GM21367 (cell line): ENCODE results near the gene XK.

Experiments used
- ATAC-seq: cut with Tn5 transposase; IDR thresholded peaks from one replicate; pipeline ENCODE4 v1.9.1; 2021; ENCODE audit not compliant: unreplicated experiment

The XK gene

GRCh38 chrX:37679230-37679629 lies 6.4 kb upstream of the XK start:
- ATAC-seq, result no peak

GRCh38 chrX:37679888-37680287 lies 5.7 kb upstream of the XK start:
- no peak for ATAC-seq

- ATAC-seq, result no peak
These were observed 1.2 kb upstream of the XK start for GRCh38 chrX:37684426-37684825.

- ATAC-seq, result no peak
These were observed 618 bp upstream of the XK start for GRCh38 chrX:37684973-37685372.

GRCh38 chrX:37686369-37686995 lies 891 bp downstream of the XK start:
- ATAC-seq, result no peak

- no peak for ATAC-seq
These were observed 1.4 kb downstream of the XK start for GRCh38 chrX:37686996-37687395.

GRCh38 chrX:37690119-37690518 lies 4.5 kb downstream of the XK start:
- no peak for ATAC-seq

- ATAC-seq, result no peak
These were observed 7.3 kb downstream of the XK start for GRCh38 chrX:37692918-37693317.

GRCh38 chrX:37697169-37697760 lies 11.7 kb downstream of the XK start:
- no peak for ATAC-seq

GRCh38 chrX:37701588-37701987 lies 16.0 kb downstream of the XK start:
- ATAC-seq, result no peak

GRCh38 chrX:37711991-37712390 lies 26.4 kb downstream of the XK start:
- no peak for ATAC-seq

- ATAC-seq, result no peak
These were observed 26.9 kb downstream of the XK start for GRCh38 chrX:37712458-37712857.

- ATAC-seq, result no peak
These were observed 28.9 kb downstream of the XK start for GRCh38 chrX:37714479-37714878.

GRCh38 chrX:37716602-37717001 lies 31.0 kb downstream of the XK start:
- ATAC-seq, result no peak

- ATAC-seq, result no peak
These were observed 32.1 kb downstream of the XK start for GRCh38 chrX:37717708-37718107.

GRCh38 chrX:37722595-37722994 lies 37.0 kb downstream of the XK start:
- ATAC-seq, result no peak

- no peak for ATAC-seq
These were observed 40.8 kb downstream of the XK start for GRCh38 chrX:37726346-37726745.

GRCh38 chrX:37745354-37745753 lies 59.8 kb downstream of the XK start:
- ATAC-seq, result peak; percentile 42

GRCh38 chrX:37745835-37746217 lies 60.2 kb downstream of the XK start:
- peak; percentile 28 for ATAC-seq

GRCh38 chrX:37746218-37746941 lies 60.8 kb downstream of the XK start:
- ATAC-seq, result peak; percentile 91

- ATAC-seq, result no peak
These were observed 61.4 kb downstream of the XK start for GRCh38 chrX:37746951-37747350.

GRCh38 chrX:37752281-37752680 lies 66.7 kb downstream of the XK start:
- no peak for ATAC-seq
